ENCODE results near the gene TVP23C.

DNA sequence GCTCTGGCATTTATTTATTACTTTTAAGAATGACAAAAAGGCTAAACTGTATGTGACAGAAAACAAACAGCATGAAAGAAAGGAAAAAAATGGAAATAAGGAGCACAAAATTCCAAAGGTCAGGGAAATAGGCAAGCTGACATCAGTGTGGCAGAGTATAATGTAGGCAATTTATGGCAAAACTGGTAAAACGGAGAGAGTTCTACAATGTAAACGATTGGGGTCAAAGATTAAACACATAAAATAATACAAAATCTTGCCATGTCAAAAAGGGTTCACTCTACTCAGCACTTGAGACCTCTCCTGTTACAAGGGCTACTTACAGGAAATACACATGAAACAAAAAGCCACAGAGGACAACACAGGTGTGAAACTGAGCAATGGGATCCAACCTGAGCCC lies 48.8 kb downstream of the TVP23C start:
- TF ChIP-seq, protein P1, sequence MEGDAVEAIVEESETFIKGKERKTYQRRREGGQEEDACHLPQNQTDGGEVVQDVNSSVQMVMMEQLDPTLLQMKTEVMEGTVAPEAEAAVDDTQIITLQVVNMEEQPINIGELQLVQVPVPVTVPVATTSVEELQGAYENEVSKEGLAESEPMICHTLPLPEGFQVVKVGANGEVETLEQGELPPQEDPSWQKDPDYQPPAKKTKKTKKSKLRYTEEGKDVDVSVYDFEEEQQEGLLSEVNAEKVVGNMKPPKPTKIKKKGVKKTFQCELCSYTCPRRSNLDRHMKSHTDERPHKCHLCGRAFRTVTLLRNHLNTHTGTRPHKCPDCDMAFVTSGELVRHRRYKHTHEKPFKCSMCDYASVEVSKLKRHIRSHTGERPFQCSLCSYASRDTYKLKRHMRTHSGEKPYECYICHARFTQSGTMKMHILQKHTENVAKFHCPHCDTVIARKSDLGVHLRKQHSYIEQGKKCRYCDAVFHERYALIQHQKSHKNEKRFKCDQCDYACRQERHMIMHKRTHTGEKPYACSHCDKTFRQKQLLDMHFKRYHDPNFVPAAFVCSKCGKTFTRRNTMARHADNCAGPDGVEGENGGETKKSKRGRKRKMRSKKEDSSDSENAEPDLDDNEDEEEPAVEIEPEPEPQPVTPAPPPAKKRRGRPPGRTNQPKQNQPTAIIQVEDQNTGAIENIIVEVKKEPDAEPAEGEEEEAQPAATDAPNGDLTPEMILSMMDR (IDR thresholded peaks at IDR 0.05), result no peak
- TF ChIP-seq POLR2AphosphoS5 (IDR thresholded peaks at IDR 0.05) (no peak), POLR2A (IDR thresholded peaks at IDR 0.05) (no peak)

All from stomach (tissue), 4 donors.